CD4-positive, alpha-beta T cell treated with Interleukin-2 at 100 ng/mL for 4 hours (primary cell): ENCODE results near the gene HPSE2.
"Not testable (repeated sequence)": the region's sequence is repeated elsewhere in the genome, so short reads cannot be mapped to it uniquely, and the experiment has no call there.

Experiments used
- DNase-seq: peaks from one replicate; pipeline ENCODE4 v3.0.0-alpha.2; 2020; ENCODE audit warnings: low spot score

HPSE2 gene

GRCh38 chr10:99161165-99161564, 74.5 kb downstream of the HPSE2 start:
- DNase-seq = no peak

DNA sequence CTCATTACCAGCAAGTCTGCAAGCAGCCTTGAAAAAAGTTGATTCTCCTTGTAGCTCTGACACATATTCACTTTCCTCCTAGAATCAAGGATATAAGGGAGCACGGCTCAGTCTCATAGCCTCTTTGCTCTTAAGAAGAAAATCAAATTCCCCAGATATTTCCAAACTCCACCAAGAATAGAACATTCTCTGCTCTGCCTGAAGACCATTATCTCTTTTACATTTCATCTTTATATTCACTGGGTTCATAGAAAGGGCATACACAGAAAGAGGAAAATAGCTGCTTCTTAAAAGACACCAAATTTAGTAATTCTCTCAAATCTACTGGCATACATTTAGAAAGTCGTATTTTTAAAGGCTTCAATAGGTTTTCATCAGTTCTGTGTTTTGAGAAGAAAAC, 92.0 kb downstream of the HPSE2 start:
- DNase-seq = no peak

- DNase-seq = no peak
Observed at GRCh38 chr10:99143011-99143410, 92.6 kb downstream of the HPSE2 start.

- not testable (repeated sequence) for DNase-seq
Observed at GRCh38 chr10:99132897-99133296, 102.8 kb downstream of the HPSE2 start.

DNA sequence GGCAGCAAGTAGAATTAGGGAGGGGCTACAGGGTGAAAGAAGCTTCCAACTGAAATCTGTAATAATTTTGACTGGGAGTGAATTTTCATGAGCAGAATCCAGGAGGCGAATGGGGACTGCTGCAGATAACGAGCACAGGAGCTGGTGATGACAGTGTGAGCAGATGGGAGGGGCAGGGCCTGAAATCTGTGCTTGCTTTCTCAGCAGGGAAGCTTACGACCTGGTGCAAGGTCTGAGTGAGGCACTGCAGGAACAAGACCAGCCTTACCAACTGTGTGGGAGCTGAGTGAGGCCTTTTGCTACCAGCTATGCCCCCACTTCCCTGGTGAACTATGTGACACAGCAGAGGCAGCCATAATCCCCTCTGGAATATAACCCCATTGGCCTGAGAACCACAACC, 109.8 kb downstream of the HPSE2 start:
- no peak for DNase-seq

DNA sequence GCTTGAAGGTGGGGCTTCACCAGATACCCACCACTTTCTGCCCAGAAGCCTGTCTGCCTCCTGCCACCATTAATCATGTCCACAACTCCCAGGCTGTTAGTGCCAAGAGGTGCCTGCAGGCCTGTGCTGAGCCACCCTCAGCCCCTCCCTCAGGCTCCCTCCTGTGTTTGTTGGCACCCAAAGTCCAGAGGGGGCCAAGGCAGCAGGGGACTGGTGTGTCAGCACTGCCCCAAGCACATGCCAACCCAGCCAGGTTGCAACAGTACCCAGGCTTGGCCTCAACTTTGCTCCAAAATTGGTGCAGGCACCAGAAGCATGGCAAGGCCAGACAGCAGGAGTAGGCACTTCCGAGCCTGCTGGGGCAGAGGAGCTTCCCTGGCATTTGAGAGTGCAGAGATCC, 111.3 kb downstream of the HPSE2 start:
- no peak for DNase-seq

DNA sequence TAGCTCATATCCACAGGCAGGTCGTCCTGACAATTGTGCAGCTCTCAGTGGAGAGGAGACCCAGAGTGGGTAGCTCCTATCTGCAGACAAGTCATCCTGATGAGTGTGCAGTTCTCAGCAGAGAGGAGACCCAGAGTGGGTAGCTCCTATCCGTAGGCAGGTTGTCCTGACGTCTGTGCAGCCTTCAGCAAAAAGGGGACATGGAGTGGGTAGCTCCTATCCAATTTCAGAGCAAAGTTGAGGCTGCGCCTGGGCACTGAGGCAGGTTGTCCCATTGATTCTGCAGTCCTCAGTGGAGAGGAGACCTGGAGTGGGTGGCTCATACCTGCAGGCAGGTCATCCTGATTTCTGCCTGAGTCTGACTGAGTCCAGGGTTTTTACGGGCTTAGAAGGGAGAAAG, 111.8 kb downstream of the HPSE2 start:
- DNase-seq = no peak

DNA sequence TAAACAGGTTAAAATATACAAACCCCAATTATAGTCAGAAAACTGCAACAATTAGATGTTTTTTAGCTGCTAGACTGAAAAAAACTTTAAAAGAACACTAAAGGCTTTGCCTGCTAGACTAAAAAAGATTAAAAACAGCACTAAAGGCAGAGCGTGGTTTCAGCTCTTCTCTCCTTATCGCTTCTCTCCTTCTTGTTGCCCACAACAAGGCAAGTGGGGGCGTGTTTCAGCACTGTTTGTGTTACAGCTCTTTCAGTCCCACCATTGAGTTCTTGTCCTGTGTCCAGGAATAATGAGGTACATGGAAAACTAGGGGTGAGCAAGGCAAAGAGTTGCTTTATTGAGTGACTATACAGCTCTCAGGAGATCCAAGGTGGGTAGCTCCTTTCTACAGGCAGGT, 112.3 kb downstream of the HPSE2 start:
- no peak for DNase-seq

DNA sequence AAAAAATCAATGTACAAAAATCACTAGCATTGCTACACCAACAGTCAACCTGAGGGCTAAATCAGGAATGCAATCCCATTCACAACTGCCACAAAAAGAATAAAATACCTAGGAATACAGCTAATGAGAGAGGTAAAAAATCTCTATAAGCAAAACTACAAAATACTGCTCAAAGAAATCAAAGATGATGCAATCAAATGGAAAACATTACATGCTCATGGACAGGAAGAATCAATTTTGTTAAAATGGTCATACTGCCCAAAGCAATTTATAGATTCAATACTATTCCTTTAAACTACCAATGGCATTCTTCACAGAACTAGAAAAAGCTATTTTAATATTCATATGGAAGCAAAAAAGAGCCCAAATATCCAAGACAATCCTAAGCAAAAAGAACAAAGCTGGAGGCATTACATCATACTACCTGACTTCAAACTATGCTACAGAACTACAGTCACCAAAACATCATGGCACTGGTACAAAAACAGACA, 116.3 kb downstream of the HPSE2 start:
- no peak for DNase-seq

- no peak for DNase-seq
Observed at GRCh38 chr10:99115703-99116102, 119.9 kb downstream of the HPSE2 start.

DNA sequence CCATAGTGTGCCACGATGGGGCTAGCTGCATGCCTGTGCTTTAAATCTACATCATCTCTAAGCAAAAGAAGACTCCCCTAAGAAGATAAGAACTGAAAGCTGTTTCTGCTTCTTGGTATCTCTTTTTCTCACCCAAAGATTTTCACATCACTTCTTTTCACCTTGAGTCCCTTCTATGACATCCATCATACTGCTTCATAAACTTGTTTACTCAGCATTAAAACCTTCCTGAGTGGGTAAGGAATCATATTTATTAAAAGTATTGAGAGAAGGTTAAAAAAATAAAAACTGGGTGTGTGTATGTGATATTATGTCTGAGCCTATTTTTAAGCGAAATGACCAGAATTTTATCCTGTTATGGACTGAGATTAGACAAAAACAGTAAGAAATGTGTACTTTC, 150.3 kb downstream of the HPSE2 start:
- no peak for DNase-seq

- no peak for DNase-seq
Observed at GRCh38 chr10:99084161-99084560, 151.5 kb downstream of the HPSE2 start.

- DNase-seq = no peak
Observed at GRCh38 chr10:99080275-99080945, 155.2 kb downstream of the HPSE2 start.

DNA sequence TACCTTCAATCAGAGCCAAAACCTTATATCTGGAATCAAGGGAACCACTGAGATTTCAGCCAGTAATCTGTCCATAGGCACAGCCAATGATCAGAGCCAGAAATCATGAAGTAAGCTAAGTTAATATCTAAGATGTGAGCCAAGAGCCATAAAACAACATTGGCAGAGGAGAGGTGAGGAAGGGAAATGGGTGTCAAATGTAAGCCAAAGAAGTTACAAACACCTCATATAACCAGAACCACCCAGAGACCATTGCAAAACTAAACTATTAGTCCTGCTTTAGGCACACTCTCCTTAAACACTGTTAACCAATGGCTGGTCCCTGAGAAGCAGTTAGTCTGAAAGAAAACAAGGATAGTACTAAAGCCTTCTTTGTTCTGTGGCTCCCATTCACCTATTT, 173.1 kb downstream of the HPSE2 start:
- no peak for DNase-seq

DNA sequence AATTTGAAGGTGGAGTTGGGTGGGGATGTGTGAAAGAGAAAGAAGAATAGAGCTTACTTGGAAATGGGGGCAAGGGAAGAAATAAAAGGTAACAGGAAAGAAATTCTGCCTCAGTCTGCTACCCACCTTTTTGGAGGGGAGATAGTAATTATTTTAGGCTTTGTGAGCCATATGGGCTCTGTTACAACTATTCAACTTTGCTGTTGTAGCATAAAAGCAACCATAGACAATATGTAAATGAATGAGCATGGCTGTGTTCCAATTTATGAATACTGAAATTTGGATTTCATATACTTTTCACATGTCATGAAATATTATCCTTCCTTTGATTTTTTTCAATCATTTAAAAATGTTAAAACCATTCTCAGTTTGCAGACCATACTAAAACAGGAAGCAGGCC, 176.9 kb downstream of the HPSE2 start:
- no peak for DNase-seq

DNA sequence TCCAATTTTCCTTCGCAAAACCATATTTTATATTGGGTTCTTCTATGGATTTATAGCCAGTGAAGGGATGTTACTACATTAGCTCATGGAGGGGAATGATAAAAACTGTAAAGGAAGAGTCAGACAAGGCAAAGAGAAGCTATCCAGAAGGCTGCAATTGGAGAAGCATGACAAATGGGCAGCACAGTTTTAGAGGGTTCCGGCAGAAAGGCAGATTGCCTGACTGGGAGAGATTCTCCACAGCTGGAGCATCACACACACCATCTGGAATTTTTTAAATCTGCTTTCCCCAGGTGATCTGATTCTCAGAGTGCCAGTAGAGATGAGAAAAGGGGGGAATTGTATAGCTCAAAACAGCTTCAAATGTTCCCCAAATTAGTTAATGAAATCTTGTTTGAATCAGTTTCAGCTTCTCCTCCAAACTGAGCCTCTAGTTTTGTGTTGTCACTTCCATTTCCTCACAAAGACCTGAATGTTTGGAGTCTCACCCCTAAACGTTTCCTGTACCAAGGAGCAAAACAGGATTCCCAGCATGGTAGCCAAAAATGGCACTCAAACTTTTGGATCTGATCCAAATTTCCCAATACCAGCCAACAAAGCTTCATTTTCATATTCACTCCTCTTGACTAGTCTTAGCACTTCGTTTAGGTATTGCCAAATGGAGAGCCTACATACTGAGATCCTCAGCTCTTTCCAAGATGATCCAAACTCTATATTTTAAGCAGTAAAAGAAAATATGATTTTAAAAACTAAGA, 177.5 kb downstream of the HPSE2 start:
- no peak for DNase-seq

GRCh38 chr10:99045671-99046070, 190.0 kb downstream of the HPSE2 start:
- DNase-seq = no peak

DNA sequence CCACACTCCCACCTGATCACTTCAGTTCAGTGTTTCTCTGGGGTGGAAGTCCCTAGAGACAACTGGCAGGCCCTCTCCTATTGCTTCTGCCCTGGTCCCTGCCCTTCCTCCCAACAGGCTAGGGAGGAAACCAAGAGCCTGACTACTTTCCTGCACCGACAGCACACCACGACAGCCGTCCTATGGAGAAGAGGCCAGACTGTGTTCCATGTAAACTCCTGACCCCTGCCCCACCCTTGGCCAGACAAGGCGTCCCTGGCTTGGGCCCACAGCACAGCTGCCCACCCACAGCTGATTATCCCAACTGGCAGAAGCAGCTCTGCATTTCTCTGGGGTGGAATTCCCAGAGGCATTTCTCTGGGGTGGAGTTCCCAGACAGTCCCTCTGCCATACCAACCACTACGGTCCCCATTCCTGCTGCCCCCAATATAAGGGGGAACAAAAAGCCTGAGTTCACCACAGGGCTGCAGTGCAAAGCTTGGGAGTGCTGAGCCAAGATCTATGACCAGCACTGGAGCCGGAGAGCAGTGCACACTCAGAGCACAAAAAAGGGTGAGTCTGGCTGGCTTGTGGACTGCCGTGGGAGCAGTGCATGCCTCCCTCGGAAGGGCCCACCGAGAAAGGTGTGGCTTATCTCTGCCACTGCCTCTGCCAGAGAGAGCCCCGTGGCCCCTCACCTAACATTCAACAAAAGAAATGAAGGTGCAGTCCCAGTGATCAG, 193.4 kb downstream of the HPSE2 start:
- no peak for DNase-seq

DNA sequence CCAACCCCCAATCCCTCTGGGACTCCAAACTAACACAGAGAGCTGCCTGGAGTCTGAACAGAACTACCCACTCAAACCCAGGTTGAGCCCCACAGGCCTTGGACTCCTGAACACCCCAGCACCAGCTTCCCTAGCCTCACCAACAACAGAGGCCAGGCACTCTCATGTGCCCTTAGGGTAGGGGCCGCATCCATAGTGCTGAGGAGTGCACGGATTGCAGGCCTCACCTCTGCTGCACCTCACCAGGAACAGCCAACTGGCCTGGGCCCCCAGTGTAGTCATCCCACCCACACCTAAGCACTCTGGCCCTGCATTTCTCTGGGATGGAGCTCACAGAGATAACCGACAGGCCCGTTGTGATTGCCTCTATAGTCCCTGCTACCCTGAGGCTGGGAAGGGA, 194.2 kb downstream of the HPSE2 start:
- DNase-seq = no peak

DNA sequence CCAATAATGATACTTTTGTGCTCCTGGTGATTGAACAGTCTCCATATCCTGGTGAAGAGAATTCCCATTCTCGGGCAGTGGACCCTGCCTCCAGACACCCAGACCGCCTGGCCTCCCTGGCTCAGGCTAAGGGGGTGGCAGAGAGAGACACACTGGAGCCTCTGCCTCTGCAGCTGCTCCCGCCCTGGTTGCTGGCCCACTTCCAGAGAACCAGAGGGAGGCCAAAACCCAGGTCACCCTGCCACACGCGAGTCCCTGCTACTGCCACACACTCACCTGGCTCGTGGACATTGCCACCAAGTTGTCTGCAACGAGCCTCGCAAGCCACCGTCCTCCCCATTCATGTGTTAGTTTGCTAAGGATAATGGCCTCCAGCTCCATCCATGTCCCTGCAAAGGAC, 221.8 kb downstream of the HPSE2 start:
- DNase-seq = no peak

DNA sequence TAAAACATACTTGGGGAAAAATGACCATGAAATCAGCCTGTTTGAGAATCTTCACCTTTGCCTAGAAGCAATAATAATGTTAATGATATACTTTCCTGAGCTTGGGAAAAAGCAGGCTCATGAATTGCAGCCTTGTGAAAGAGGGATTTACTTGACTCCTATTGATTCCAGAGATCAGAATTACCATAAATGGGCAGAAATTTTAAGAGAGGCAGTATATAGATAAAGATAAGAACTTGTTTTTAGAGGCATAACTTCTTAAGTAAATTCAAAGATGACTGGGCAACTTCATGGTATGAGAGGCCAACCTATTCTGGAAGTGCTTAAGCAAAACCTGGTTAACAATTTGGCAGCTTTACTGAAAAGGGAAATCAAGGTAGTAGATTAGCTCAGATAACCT, 225.4 kb downstream of the HPSE2 start:
- no peak for DNase-seq

- DNase-seq = no peak
Observed at GRCh38 chr10:99008054-99008453, 227.6 kb downstream of the HPSE2 start.

DNA sequence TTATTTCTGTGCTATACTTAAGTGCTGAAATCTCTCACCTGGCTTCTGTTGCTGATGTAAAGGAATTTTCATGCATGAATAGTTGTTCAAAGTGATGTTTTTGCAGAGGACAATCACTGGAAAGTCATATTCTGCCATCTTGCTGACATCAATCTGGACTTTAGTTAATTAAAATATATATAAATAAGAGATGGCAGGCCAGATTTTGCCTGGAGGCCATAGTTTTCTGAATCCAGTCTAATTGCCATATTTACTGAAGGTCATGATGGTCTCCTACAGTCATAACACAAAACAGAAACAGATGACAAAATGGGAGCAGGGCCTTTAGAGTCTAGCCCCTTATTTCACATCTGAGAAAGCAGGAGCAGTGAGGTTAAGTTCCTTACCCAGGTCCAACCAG, 228.2 kb downstream of the HPSE2 start:
- DNase-seq = no peak
